Thymus (tissue), 11 donors: ENCODE results near the gene SGO2. TPM values are rescaled to one million over a fixed set of nuclear protein-coding genes. Genes with fewer than 3 reads are reported as not detected.
A peak's percentile ranks its signal among the peaks of the same experiment; 100 is the strongest.

Experiments
- DNase-seq, 9 donors: peaks; one replicate each; pipeline ENCODE4 v3.0.0-alpha.2; 2013; ENCODE audit warnings: low spot score in 9 of 9, low read depth in 6 of 9, missing footprints in 1 of 9
- H3K27ac ChIP-seq, 2 donors: one replicate each; pipeline ENCODE4 v1.5.1; 2013; ENCODE audit warnings: control low read depth in 1 of 2, low read depth in 1 of 2, low read length in 1 of 2, mild to moderate bottlenecking in 1 of 2, moderate library complexity in 1 of 2
- H3K27me3 ChIP-seq, 2 donors: one replicate each; pipeline ENCODE4 v1.5.1; 2013; ENCODE audit warnings: low read length in 1 of 2; ENCODE audit not compliant: control insufficient read depth in 2 of 2, insufficient read depth in 1 of 2
- H3K36me3 ChIP-seq, 2 donors: one replicate each; pipeline ENCODE4 v1.5.1; 2013; ENCODE audit warnings: low read length in 1 of 2, mild to moderate bottlenecking in 1 of 2, moderate library complexity in 1 of 2; ENCODE audit not compliant: control insufficient read depth in 2 of 2, insufficient read depth in 2 of 2
- H3K4me1 ChIP-seq, 2 donors: one replicate each; pipeline ENCODE4 v1.5.1; 2013; ENCODE audit warnings: low read length in 2 of 2; ENCODE audit not compliant: control insufficient read depth in 2 of 2, insufficient read depth in 2 of 2
- H3K4me3 ChIP-seq, 2 donors: one replicate each; pipeline ENCODE4 v1.5.1; 2013; ENCODE audit warnings: low read length in 2 of 2, control low read depth in 1 of 2, mild to moderate bottlenecking in 1 of 2
- H3K9me3 ChIP-seq, 2 donors: one replicate each; pipeline ENCODE4 v1.5.1; 2013; ENCODE audit warnings: low read length in 1 of 2, mild to moderate bottlenecking in 1 of 2; ENCODE audit not compliant: control insufficient read depth in 2 of 2, insufficient read depth in 1 of 2
- WGBS: extraction: QIAGEN DNeasy Blood & Tissue Kit; methylation state at CpG from one replicate; pipeline ENCODE4 v1.1.7; 2013; 5-methylcytosine and 5-hydroxymethylcytosine counted together
- polyA plus RNA-seq: library from polyadenylated mRNA; stranded (reverse); fragments of 200-250 nt; gene quantifications from one replicate; pipeline ENCODE4 v1.2.3, GENCODE V29; 2013
- total RNA-seq: library from RNA; stranded (reverse); fragments of 120-200 nt; gene quantifications from one replicate; pipeline ENCODE4 v1.2.4, GENCODE V29; 2013
- donor health status: healthy.

SGO2 gene
- total and polyA plus RNA-seq, 2 donors: 4.2 to 19.7 TPM

GRCh38 chr2:200509235-200509611, 16.8 kb upstream of the SGO2 start:
- Histone ChIP-seq H3K9me3 (no peaks in the 10 kb centered on the region), H3K4me1 (peaks cover 11 to 12% of the 10 kb centered on the region in 2 donors), H3K27me3 (peaks cover 0 to 6% of the 10 kb centered on the region in 2 donors), H3K27ac (peak overlapping the region in 1 of 2 donors; percentile 19), H3K4me3 (peak overlapping the region; percentile 75 to 86), H3K36me3 (peaks cover 0 to 8% of the 10 kb centered on the region in 2 donors)
- 44% methylated on average over 8 of the region's 8 CpGs for WGBS
- no peak for DNase-seq

DNA sequence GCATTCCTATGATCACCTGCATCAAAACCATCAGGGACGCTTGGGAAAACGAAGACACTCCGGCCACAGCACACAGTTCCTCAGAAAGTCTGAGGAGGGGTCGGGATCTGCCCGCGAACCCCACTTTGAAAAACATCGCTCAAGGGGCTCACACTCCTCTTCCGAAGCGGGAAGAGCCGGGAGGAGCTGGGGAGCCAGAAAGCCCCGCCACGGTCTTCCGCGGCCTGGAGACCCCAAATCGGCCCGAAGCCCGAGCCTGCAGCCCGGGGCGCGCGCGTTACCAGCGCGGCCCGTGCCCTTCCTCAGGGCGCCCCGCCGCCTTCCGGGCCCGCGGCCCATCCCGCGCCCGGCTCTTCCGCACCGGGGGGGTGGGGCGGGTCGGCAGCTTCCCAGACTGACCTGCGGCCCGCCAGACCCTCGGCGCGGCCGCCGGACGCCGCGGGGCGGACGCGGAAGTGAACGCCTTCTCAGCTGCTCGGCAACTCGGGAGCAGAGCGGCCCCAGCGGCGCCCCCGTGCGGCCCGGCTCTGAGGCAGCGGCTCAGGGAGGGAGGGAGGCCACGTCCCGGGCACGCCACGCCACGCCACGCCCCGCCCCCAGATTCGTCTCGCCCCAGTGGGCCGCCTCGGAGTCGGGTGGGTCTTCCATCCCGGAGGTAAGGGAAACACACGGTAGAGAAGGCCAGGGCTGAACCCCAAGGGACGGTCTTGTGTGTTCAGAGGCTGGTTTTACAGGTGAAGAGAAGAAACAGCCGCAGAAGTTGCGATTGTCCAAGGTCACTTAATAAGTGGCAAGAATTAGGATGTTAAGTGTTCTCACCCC, 16.2 kb upstream of the SGO2 start, which contains the start of gene KCTD18:
KCTD18 (minus strand) TSS at position 457 of the 822 bp plus-strand sequence. CDS start 3,052 bp downstream, outside the sequence.
- H3K4me1 ChIP-seq: peaks cover 14 to 18% of the 10 kb centered on the region in 2 donors
- under 1% methylated on average over 78 of the region's 78 CpGs for WGBS
- H3K9me3 ChIP-seq: no peaks in the 10 kb centered on the region
- H3K36me3 ChIP-seq: peaks cover 0 to 8% of the 10 kb centered on the region in 2 donors
- DNase-seq: peak in 8 of 9 donors; percentile 55 to 90 (median 79)
- peaks cover 0 to 6% of the 10 kb centered on the region in 2 donors for H3K27me3 ChIP-seq
- H3K27ac ChIP-seq: peak within 1 kb of the TSS; percentile 34 to 80
- H3K4me3 ChIP-seq: peak within 1 kb of the TSS; percentile 75 to 86

- peaks cover 11 to 13% of the 10 kb centered on the region in 2 donors for H3K4me1 ChIP-seq
- no peaks in the 10 kb centered on the region for H3K9me3 ChIP-seq
- H3K27me3 ChIP-seq: peaks cover 0 to 6% of the 10 kb centered on the region in 2 donors
- DNase-seq: peak in 6 of 9 donors; percentile 33 to 78 (median 50)
- H3K36me3 ChIP-seq: no peaks in the 10 kb centered on the region
- H3K27ac ChIP-seq: peak overlapping the region; percentile 32 to 72
- H3K4me3 ChIP-seq: no peak overlapping the region
- WGBS: 39% methylated on average over 1 of the region's 1 CpG
Observed at GRCh38 chr2:200515155-200515554, 10.9 kb upstream of the SGO2 start.

GRCh38 chr2:200523158-200523557, 2.8 kb upstream of the SGO2 start:
- WGBS: 92% methylated on average over 3 of the region's 3 CpGs
- no peaks in the 10 kb centered on the region for H3K9me3 ChIP-seq

DNA sequence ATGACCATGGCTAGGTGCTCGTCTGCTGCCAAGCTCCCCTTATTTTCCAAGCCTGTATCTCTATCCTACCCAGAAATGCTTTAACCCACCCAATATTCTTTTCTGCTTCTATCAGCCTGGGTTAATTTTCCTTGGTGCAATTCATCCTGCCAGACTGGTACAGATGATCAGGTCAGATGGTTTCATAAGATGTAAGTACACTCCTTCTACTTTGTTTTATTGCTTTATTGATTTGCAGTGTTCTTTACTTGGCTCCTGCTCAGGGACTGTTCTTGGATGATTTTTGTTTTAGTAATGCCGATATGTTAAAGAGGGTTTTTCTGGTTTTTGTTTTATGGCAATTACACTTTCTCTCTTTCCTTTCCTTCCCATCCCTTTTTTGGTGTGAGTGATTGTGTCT, 2.4 kb upstream of the SGO2 start:
- Histone ChIP-seq H3K4me1 (peaks cover 9 to 12% of the 10 kb centered on the region in 2 donors), H3K36me3 (no peaks in the 10 kb centered on the region), H3K27me3 (no peaks in the 10 kb centered on the region), H3K9me3 (no peaks in the 10 kb centered on the region), H3K4me3 (no peak overlapping the region), H3K27ac (no peak overlapping the region)
- DNase-seq: no peak
- WGBS: 95% methylated on average over 2 of the region's 2 CpGs

More at GRCh38 chr2:200523158-200523557, 2.8 kb upstream of the SGO2 start:
- no peaks in the 10 kb centered on the region for H3K36me3 ChIP-seq
- H3K27ac ChIP-seq: no peak overlapping the region
- no peaks in the 10 kb centered on the region for H3K27me3 ChIP-seq
- H3K4me1 ChIP-seq: peaks cover 8 to 12% of the 10 kb centered on the region in 2 donors
- no peak overlapping the region for H3K4me3 ChIP-seq
- no peak for DNase-seq

DNA sequence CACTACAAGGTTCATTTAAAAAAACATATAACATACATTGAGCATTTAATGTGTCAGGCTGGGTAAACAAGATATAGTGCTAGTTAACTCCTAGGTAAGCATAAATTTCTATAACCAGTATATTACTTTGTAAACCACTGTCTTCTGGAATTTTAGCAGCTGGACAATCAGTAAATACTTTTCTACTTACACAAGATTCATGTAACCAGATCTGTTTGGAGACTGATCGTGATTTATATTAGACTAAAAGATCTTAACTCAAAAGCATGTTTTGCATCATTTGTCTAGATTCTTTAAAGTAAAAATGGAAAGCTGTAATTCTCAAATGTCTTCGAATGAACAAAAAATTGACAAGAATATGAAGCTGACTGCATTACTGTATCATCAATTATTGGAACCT, 941 bp upstream of the SGO2 start:
- Histone ChIP-seq H3K4me3 (no peak overlapping the region), H3K9me3 (no peaks in the 10 kb centered on the region), H3K4me1 (peaks cover 9 to 12% of the 10 kb centered on the region in 2 donors), H3K36me3 (peaks cover 0 to 3% of the 10 kb centered on the region in 2 donors), H3K27me3 (no peaks in the 10 kb centered on the region), H3K27ac (no peak overlapping the region)
- WGBS: 94% methylated on average over 2 of the region's 2 CpGs
- DNase-seq: no peak

DNA sequence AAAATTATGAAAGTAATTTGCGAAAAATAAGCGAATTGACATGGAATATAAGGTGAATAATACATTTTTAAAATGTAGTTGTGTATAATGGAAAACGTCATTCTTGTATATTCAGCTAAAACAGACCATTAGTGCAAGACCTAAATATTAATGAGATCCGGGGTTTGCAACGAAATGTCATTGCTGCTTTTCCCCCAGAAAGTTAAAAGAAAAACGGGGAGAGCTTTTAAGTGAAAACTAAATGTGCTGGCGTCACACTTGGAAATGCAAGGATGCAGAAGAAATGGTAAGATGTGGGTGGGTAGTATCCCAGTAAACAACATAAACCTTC, 491 bp upstream of the SGO2 start:
- Histone ChIP-seq H3K36me3 (peaks cover 0 to 3% of the 10 kb centered on the region in 2 donors), H3K9me3 (no peaks in the 10 kb centered on the region), H3K27me3 (no peaks in the 10 kb centered on the region), H3K27ac (peak overlapping the region; percentile 52 to 68), H3K4me3 (peak overlapping the region; percentile 68 to 72), H3K4me1 (peaks cover 9 to 12% of the 10 kb centered on the region in 2 donors)
- 27% methylated on average over 7 of the region's 7 CpGs for WGBS
- no peak for DNase-seq

- no peak for DNase-seq
- peaks cover 3 to 12% of the 10 kb centered on the region in 2 donors for H3K36me3 ChIP-seq
- H3K27ac ChIP-seq: no peak overlapping the region
- H3K27me3 ChIP-seq: no peaks in the 10 kb centered on the region
- no peak overlapping the region for H3K4me3 ChIP-seq
- WGBS: 66% methylated on average over 3 of the region's 3 CpGs
- H3K4me1 ChIP-seq: peaks cover 9 to 12% of the 10 kb centered on the region in 2 donors
- no peaks in the 10 kb centered on the region for H3K9me3 ChIP-seq
Observed at GRCh38 chr2:200528228-200528627, 2.2 kb downstream of the SGO2 start.

- H3K36me3 ChIP-seq: peaks cover 14 to 50% of the 10 kb centered on the region in 2 donors
- no peak for DNase-seq
- H3K9me3 ChIP-seq: no peaks in the 10 kb centered on the region
- no peaks in the 10 kb centered on the region for H3K4me1 ChIP-seq
- no peaks in the 10 kb centered on the region for H3K27me3 ChIP-seq
- WGBS: 99% methylated on average over 2 of the region's 2 CpGs
- H3K4me3 ChIP-seq: no peak overlapping the region
- no peak overlapping the region for H3K27ac ChIP-seq
Observed at GRCh38 chr2:200533754-200534153, 7.7 kb downstream of the SGO2 start.
